GM23338 (cell line): ENCODE data around the gene PEX11A. TPM values are rescaled to one million over a fixed set of nuclear protein-coding genes. Genes with fewer than 3 reads are reported as not detected.

ENCODE experiments used
- ATAC-seq: fragments of 200-7000 bp; cut with Tn5 transposase; 3 replicates; pipeline ENCODE4 v1.9.1; 2020
- DNase-seq: peaks from one replicate; pipeline ENCODE4 v3.0.0-alpha.2; 2015; ENCODE audit warnings: low spot score
- H2AFZ ChIP-seq: fragments of 200-600 bp; sonication (generic); 2 replicates; pipeline ENCODE4 v1.8.0; 2016; ENCODE audit warnings: antibody characterized with exemption, mild to moderate bottlenecking, moderate library complexity
- H3F3A ChIP-seq: fragments of 200-600 bp; sonication (generic); replicated peaks from 2 replicates; pipeline ENCODE4 v1.8.0; 2017; ENCODE audit warnings: antibody characterized with exemption, mixed run types, low read depth
- H3K27ac ChIP-seq: fragments of 200-600 bp; sonication (generic); 2 replicates; pipeline ENCODE4 v1.6.1; 2016; ENCODE audit warnings: low read depth
- H3K27me3 ChIP-seq: fragments of 200-600 bp; sonication (generic); 2 replicates; pipeline ENCODE4 v1.8.0; 2016; ENCODE audit warnings: mild to moderate bottlenecking, mixed run types, moderate library complexity; ENCODE audit not compliant: insufficient read depth
- H3K36me3 ChIP-seq: fragments of 200-600 bp; sonication (generic); 2 replicates; pipeline ENCODE4 v1.8.0; 2016; ENCODE audit warnings: mild to moderate bottlenecking; ENCODE audit not compliant: insufficient read depth
- H3K4me1 ChIP-seq: fragments of 200-600 bp; sonication (generic); 2 replicates; pipeline ENCODE4 v1.8.0; 2016; ENCODE audit warnings: mild to moderate bottlenecking, moderate library complexity; ENCODE audit not compliant: insufficient read depth
- H3K4me2 ChIP-seq: fragments of 200-600 bp; sonication (generic); 2 replicates; pipeline ENCODE4 v1.7.1; 2017; ENCODE audit warnings: mixed run types
- H3K4me3 ChIP-seq: fragments of 200-600 bp; sonication (generic); 2 replicates; pipeline ENCODE4 v1.6.1; 2016; ENCODE audit warnings: mixed run types
- H3K79me2 ChIP-seq: fragments of 200-600 bp; sonication (generic); replicated peaks from 2 replicates; pipeline ENCODE4 v1.8.0; 2017; ENCODE audit warnings: mild to moderate bottlenecking; ENCODE audit not compliant: insufficient read depth
- H3K9me2 ChIP-seq: fragments of 200-600 bp; sonication (generic); 2 replicates; pipeline ENCODE4 v1.8.0; 2017; ENCODE audit not compliant: insufficient read depth
- H4K20me1 ChIP-seq: fragments of 200-600 bp; sonication (generic); replicated peaks from 2 replicates; pipeline ENCODE4 v1.8.0; 2017; ENCODE audit warnings: mild to moderate bottlenecking; ENCODE audit not compliant: insufficient read depth
- H3K27ac Mint-ChIP-seq: 2 replicates; pipeline ENCODE4 v1.8.0; 2020; ENCODE audit warnings: inconsistent platforms, mild to moderate bottlenecking, moderate library complexity, mixed read lengths
- H3K27me3 Mint-ChIP-seq: 3 replicates; pipeline ENCODE4 v1.8.0; 2022; ENCODE audit warnings: low read depth, mild to moderate bottlenecking, moderate library complexity, mixed read lengths, inconsistent platforms; ENCODE audit not compliant: insufficient read depth, poor library complexity
- H3K36me3 Mint-ChIP-seq: 3 replicates; pipeline ENCODE4 v1.8.0; 2021; ENCODE audit warnings: low read depth, mild to moderate bottlenecking, inconsistent platforms, moderate library complexity, mixed read lengths
- H3K4me1 Mint-ChIP-seq: 3 replicates; pipeline ENCODE4 v1.8.0; 2020; ENCODE audit warnings: mild to moderate bottlenecking, inconsistent platforms, mixed read lengths
- H3K4me3 Mint-ChIP-seq: 3 replicates; pipeline ENCODE4 v1.8.0; 2021; ENCODE audit warnings: moderate library complexity, mild to moderate bottlenecking, inconsistent platforms, mixed read lengths
- H3K9me3 Mint-ChIP-seq: 3 replicates; pipeline ENCODE4 v1.8.0; 2020; ENCODE audit warnings: moderate library complexity, mild to moderate bottlenecking, inconsistent platforms, mixed read lengths
- CREB1 ChIP-seq: fragments of 250-450 bp; sonication (Bioruptor Pico); IDR thresholded peaks from 2 replicates; pipeline ENCODE4 v1.5.0; 2020; ENCODE audit warnings: low read depth, mild to moderate bottlenecking, moderate library complexity
- EZH2 ChIP-seq: fragments of 200-600 bp; sonication (generic); IDR thresholded peaks from one replicate; pipeline ENCODE4 v1.8.0; 2017; ENCODE audit warnings: antibody characterized with exemption, mild to moderate bottlenecking, low read depth; ENCODE audit not compliant: unreplicated experiment
- JUNB ChIP-seq: IDR thresholded peaks from one replicate; pipeline ENCODE4 v1.6.1; 2016; ENCODE audit warnings: antibody characterized with exemption; ENCODE audit not compliant: unreplicated experiment
- NANOG ChIP-seq: IDR thresholded peaks from 2 replicates; pipeline ENCODE4 v1.6.1; 2016; ENCODE audit warnings: antibody characterized with exemption, borderline replicate concordance
- POLR2AphosphoS5 ChIP-seq: IDR thresholded peaks from 2 replicates; pipeline ENCODE4 v1.6.1; 2016; ENCODE audit warnings: antibody characterized with exemption, low read depth
- STAT1 ChIP-seq: IDR thresholded peaks from one replicate; pipeline ENCODE4 v1.6.1; 2016; ENCODE audit warnings: antibody characterized with exemption; ENCODE audit not compliant: unreplicated experiment
- ZNF114 ChIP-seq: fragments of 250-450 bp; sonication (Bioruptor Pico); IDR thresholded peaks from 2 replicates; pipeline ENCODE4 v1.5.0; 2020; ENCODE audit warnings: mild to moderate bottlenecking, moderate library complexity
- ZNF331 ChIP-seq: fragments of 250-450 bp; sonication (Bioruptor Pico); IDR thresholded peaks from 2 replicates; pipeline ENCODE4 v1.5.0; 2020; ENCODE audit warnings: low read depth, mild to moderate bottlenecking, moderate library complexity
- polyA plus RNA-seq: library from polyadenylated mRNA; unstranded; fragments of >200 nt; fragmentation: Nextera tagmentation; extraction: Ambion mirVana; gene quantifications from 2 replicates; pipeline ENCODE4 v1.2.1, GENCODE V29; 2016
- total RNA-seq: library from RNA; depleted of rRNA; stranded (reverse); fragments of >200 nt; shearing (Covaris generic); gene quantifications from 2 replicates; pipeline ENCODE4 v1.2.3, GENCODE V29; 2014
- TF ChIP-seq, protein P1 (sequence below): IDR thresholded peaks from one replicate; pipeline ENCODE4 v1.6.1; 2018; ENCODE audit warnings: antibody characterized with exemption; ENCODE audit not compliant: unreplicated experiment
- TF ChIP-seq, protein P2 (sequence below), 2 experiments: fragments of 200-600 bp in 1 of 2; sonication (generic) in 1 of 2; conservative IDR thresholded peaks; 2 replicates each; pipeline versions ENCODE4 v1.5.1 to v1.6.1; 2016 to 2017; ENCODE audit warnings: antibody characterized with exemption in 2 of 2, low read depth in 2 of 2, mild to moderate bottlenecking in 2 of 2, moderate library complexity in 1 of 2
- TF ChIP-seq, protein P3 (sequence below): IDR thresholded peaks from 2 replicates; pipeline ENCODE4 v1.6.1; 2016; ENCODE audit warnings: antibody characterized with exemption
- TF ChIP-seq, protein P4 (sequence below): fragments of 250-450 bp; sonication (Bioruptor Pico); IDR thresholded peaks from 2 replicates; pipeline ENCODE4 v1.5.0; 2020; ENCODE audit warnings: mild to moderate bottlenecking, moderate library complexity

Gene PEX11A
- total and polyA plus RNA-seq, 2 experiments from 2014 or later, result 2.1 to 4.8 TPM

DNA sequence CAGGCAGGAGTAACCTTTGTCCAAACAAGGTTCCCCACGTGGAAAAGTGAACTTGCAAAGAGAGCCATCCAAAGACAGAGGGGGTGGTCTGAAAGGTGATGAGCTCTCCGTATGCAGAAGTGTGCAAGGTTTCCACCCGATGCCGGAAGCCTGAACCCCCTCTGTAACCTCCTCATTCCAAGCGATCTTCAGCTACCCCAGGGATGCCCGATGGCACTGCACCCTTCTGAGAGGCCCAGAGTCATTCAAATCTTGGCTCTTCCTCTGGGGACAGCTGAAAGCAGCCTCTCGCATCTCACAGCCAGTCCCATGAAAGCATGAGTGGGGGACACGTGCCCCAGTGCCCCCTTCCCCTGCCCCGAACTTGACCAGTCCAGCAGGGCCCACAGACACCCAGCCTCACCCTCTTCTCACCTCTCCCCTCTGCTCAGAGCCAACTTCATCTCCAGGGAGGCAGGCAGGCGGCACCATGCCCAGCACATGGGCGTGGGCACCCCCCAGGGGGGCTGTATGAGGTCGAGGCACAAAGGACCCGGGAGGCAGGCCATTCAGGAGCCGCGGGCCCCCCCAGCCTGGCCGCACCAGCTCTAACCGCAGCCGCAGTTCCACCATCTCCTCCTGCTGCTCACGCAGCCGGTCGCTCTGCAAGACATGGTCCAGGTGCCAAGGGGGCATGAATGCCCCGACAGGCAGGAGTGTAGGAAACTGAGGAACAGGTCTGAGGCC, 44.0 kb downstream of the PEX11A start (continued):
- TF ChIP-seq, protein P1, sequence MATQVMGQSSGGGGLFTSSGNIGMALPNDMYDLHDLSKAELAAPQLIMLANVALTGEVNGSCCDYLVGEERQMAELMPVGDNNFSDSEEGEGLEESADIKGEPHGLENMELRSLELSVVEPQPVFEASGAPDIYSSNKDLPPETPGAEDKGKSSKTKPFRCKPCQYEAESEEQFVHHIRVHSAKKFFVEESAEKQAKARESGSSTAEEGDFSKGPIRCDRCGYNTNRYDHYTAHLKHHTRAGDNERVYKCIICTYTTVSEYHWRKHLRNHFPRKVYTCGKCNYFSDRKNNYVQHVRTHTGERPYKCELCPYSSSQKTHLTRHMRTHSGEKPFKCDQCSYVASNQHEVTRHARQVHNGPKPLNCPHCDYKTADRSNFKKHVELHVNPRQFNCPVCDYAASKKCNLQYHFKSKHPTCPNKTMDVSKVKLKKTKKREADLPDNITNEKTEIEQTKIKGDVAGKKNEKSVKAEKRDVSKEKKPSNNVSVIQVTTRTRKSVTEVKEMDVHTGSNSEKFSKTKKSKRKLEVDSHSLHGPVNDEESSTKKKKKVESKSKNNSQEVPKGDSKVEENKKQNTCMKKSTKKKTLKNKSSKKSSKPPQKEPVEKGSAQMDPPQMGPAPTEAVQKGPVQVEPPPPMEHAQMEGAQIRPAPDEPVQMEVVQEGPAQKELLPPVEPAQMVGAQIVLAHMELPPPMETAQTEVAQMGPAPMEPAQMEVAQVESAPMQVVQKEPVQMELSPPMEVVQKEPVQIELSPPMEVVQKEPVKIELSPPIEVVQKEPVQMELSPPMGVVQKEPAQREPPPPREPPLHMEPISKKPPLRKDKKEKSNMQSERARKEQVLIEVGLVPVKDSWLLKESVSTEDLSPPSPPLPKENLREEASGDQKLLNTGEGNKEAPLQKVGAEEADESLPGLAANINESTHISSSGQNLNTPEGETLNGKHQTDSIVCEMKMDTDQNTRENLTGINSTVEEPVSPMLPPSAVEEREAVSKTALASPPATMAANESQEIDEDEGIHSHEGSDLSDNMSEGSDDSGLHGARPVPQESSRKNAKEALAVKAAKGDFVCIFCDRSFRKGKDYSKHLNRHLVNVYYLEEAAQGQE, result no peak
- TF ChIP-seq EZH2 (no peak), NANOG (no peak), STAT1 (no peak), ZNF331 (CRISPR knock-in tag) (no peak), POLR2AphosphoS5 (no peak), JUNB (no peak), CREB1 (CRISPR knock-in tag) (no peak), ZNF114 (CRISPR knock-in tag) (no peak)
- TF ChIP-seq, protein P2, sequence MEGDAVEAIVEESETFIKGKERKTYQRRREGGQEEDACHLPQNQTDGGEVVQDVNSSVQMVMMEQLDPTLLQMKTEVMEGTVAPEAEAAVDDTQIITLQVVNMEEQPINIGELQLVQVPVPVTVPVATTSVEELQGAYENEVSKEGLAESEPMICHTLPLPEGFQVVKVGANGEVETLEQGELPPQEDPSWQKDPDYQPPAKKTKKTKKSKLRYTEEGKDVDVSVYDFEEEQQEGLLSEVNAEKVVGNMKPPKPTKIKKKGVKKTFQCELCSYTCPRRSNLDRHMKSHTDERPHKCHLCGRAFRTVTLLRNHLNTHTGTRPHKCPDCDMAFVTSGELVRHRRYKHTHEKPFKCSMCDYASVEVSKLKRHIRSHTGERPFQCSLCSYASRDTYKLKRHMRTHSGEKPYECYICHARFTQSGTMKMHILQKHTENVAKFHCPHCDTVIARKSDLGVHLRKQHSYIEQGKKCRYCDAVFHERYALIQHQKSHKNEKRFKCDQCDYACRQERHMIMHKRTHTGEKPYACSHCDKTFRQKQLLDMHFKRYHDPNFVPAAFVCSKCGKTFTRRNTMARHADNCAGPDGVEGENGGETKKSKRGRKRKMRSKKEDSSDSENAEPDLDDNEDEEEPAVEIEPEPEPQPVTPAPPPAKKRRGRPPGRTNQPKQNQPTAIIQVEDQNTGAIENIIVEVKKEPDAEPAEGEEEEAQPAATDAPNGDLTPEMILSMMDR (conservative IDR thresholded peaks at IDR 0.05; ENCODE audit: low read depth in 2 of 2), result no peak
- TF ChIP-seq, protein P3, sequence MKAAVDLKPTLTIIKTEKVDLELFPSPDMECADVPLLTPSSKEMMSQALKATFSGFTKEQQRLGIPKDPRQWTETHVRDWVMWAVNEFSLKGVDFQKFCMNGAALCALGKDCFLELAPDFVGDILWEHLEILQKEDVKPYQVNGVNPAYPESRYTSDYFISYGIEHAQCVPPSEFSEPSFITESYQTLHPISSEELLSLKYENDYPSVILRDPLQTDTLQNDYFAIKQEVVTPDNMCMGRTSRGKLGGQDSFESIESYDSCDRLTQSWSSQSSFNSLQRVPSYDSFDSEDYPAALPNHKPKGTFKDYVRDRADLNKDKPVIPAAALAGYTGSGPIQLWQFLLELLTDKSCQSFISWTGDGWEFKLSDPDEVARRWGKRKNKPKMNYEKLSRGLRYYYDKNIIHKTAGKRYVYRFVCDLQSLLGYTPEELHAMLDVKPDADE, result no peak

DNA sequence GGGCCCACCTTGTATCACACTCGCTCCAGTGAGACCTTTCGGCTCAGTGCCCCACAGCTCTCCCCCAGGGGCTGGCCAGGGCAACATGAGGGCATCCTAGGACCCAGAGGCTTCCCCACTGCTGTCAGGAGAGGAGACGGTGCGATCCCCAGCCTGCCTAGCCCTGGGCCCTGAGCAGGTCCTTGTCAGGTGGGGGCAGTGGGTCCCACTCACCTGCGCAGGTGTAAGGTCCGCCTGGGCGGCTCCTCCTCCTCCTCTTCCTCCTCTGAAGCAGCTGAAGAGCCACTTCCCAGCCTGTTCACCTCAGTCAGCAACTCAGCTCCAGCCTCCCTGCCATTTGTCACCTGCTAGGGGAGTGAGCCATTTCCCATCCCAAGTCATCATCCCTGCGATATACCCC, 44.9 kb downstream of the PEX11A start:
- H3K27me3 ChIP-seq, result 0 out of 2 replicates have a peak, but pooled peaks cover 4% of the 10 kb centered on the region
- no peaks in the 10 kb centered on the region for H3F3A ChIP-seq
- H3K36me3 ChIP-seq, result peaks cover 6% of the 10 kb centered on the region; the same call in 1 of the 2 replicates
- no peak overlapping the region for H3K4me3 ChIP-seq
- peaks cover 2% of the 10 kb centered on the region; the same call in 1 of the 2 replicates for H3K9me2 ChIP-seq
- H3K27ac ChIP-seq, result no peak overlapping the region
- H4K20me1 ChIP-seq, result 0 out of 2 replicates have a peak, but pooled peaks cover 4% of the 10 kb centered on the region
- DNase-seq (no peak), ATAC-seq (no peak)
- no peak overlapping the region for H3K4me2 ChIP-seq
- peaks cover 7% of the 10 kb centered on the region for H3K27me3 Mint-ChIP-seq
- H2AFZ ChIP-seq, result no peak overlapping the region
- H3K4me1 ChIP-seq, result no peaks in the 10 kb centered on the region
- no peak overlapping the region for H3K4me3 Mint-ChIP-seq
- H3K79me2 ChIP-seq, result no peaks in the 10 kb centered on the region
- H3K9me3 Mint-ChIP-seq, result peaks cover 3% of the 10 kb centered on the region; the same call in 1 of the 3 replicates
- no peak overlapping the region for H3K27ac Mint-ChIP-seq
- H3K4me1 Mint-ChIP-seq, result peaks cover 2% of the 10 kb centered on the region; the same call in 1 of the 3 replicates
- peaks cover 50% of the 10 kb centered on the region for H3K36me3 Mint-ChIP-seq
- TF ChIP-seq JUNB, result no peak
- TF ChIP-seq, protein P4, sequence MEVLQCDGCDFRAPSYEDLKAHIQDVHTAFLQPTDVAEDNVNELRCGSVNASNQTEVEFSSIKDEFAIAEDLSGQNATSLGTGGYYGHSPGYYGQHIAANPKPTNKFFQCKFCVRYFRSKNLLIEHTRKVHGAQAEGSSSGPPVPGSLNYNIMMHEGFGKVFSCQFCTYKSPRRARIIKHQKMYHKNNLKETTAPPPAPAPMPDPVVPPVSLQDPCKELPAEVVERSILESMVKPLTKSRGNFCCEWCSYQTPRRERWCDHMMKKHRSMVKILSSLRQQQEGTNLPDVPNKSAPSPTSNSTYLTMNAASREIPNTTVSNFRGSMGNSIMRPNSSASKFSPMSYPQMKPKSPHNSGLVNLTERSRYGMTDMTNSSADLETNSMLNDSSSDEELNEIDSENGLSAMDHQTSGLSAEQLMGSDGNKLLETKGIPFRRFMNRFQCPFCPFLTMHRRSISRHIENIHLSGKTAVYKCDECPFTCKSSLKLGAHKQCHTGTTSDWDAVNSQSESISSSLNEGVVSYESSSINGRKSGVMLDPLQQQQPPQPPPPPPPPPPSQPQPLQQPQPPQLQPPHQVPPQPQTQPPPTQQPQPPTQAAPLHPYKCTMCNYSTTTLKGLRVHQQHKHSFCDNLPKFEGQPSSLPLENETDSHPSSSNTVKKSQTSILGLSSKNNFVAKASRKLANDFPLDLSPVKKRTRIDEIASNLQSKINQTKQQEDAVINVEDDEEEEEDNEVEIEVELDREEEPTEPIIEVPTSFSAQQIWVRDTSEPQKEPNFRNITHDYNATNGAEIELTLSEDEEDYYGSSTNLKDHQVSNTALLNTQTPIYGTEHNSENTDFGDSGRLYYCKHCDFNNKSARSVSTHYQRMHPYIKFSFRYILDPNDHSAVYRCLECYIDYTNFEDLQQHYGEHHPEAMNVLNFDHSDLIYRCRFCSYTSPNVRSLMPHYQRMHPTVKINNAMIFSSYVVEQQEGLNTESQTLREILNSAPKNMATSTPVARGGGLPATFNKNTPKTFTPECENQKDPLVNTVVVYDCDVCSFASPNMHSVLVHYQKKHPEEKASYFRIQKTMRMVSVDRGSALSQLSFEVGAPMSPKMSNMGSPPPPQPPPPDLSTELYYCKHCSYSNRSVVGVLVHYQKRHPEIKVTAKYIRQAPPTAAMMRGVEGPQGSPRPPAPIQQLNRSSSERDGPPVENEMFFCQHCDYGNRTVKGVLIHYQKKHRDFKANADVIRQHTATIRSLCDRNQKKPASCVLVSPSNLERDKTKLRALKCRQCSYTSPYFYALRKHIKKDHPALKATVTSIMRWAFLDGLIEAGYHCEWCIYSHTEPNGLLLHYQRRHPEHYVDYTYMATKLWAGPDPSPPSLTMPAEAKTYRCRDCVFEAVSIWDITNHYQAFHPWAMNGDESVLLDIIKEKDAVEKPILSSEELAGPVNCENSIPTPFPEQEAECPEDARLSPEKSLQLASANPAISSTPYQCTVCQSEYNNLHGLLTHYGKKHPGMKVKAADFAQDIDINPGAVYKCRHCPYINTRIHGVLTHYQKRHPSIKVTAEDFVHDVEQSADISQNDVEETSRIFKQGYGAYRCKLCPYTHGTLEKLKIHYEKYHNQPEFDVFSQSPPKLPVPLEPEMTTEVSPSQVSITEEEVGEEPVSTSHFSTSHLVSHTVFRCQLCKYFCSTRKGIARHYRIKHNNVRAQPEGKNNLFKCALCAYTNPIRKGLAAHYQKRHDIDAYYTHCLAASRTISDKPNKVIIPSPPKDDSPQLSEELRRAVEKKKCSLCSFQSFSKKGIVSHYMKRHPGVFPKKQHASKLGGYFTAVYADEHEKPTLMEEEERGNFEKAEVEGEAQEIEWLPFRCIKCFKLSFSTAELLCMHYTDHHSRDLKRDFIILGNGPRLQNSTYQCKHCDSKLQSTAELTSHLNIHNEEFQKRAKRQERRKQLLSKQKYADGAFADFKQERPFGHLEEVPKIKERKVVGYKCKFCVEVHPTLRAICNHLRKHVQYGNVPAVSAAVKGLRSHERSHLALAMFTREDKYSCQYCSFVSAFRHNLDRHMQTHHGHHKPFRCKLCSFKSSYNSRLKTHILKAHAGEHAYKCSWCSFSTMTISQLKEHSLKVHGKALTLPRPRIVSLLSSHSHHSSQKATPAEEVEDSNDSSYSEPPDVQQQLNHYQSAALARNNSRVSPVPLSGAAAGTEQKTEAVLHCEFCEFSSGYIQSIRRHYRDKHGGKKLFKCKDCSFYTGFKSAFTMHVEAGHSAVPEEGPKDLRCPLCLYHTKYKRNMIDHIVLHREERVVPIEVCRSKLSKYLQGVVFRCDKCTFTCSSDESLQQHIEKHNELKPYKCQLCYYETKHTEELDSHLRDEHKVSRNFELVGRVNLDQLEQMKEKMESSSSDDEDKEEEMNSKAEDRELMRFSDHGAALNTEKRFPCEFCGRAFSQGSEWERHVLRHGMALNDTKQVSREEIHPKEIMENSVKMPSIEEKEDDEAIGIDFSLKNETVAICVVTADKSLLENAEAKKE (CRISPR knock-in tag), result no peak
- TF ChIP-seq EZH2, result no peak
